ENCODE measurements around the gene QSOX2. TPM values are rescaled to one million over a fixed set of nuclear protein-coding genes. Genes with fewer than 3 reads are reported as not detected.

QSOX2 gene
- total and polyA plus RNA-seq, 2 experiments from 2014 or later, result 9.2 to 29.2 TPM

DNA sequence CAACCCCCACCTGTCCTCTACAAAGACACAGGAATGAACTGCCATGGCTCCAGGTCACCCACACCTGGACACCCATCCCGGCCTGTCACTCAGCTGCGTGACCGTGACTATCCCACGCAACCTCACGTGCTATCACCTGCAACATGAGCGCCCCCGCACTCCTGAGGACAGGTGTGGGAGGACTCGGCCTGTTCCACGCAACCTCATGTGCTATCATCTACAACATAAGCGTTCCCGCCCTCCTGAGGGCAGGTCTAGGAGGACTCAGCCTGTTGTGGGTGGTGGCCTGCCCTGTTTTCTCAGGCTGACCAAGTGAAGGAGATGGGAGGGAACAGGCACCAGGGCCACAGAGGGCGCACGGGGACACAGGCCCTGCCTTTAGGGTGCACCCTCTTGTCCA lies 4.1 kb downstream of the QSOX2 start:
- Mint-ChIP-seq H3K27ac (no peak overlapping the region), H3K4me3 (no peak overlapping the region), H3K27me3 (ENCODE audit: insufficient read depth, low read depth, poor library complexity) (peaks cover 13% of the 10 kb centered on the region), H3K9me3 (no peaks in the 10 kb centered on the region), H3K36me3 (ENCODE audit: low read depth) (no peaks in the 10 kb centered on the region), H3K4me1 (peaks cover 28% of the 10 kb centered on the region)
- no peak for TF ChIP-seq EZH2phosphoT487 (IDR thresholded peaks at IDR 0.05; ENCODE audit: unreplicated experiment)
- TF ChIP-seq, protein P1, sequence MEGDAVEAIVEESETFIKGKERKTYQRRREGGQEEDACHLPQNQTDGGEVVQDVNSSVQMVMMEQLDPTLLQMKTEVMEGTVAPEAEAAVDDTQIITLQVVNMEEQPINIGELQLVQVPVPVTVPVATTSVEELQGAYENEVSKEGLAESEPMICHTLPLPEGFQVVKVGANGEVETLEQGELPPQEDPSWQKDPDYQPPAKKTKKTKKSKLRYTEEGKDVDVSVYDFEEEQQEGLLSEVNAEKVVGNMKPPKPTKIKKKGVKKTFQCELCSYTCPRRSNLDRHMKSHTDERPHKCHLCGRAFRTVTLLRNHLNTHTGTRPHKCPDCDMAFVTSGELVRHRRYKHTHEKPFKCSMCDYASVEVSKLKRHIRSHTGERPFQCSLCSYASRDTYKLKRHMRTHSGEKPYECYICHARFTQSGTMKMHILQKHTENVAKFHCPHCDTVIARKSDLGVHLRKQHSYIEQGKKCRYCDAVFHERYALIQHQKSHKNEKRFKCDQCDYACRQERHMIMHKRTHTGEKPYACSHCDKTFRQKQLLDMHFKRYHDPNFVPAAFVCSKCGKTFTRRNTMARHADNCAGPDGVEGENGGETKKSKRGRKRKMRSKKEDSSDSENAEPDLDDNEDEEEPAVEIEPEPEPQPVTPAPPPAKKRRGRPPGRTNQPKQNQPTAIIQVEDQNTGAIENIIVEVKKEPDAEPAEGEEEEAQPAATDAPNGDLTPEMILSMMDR (conservative IDR thresholded peaks at IDR 0.05; ENCODE audit: low read depth in 2 of 2), result no peak
- TF ChIP-seq, protein P2, sequence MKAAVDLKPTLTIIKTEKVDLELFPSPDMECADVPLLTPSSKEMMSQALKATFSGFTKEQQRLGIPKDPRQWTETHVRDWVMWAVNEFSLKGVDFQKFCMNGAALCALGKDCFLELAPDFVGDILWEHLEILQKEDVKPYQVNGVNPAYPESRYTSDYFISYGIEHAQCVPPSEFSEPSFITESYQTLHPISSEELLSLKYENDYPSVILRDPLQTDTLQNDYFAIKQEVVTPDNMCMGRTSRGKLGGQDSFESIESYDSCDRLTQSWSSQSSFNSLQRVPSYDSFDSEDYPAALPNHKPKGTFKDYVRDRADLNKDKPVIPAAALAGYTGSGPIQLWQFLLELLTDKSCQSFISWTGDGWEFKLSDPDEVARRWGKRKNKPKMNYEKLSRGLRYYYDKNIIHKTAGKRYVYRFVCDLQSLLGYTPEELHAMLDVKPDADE (IDR thresholded peaks at IDR 0.05), result no peak
- TF ChIP-seq ZNF114 (CRISPR knock-in tag; IDR thresholded peaks at IDR 0.05), result no peak
- no peak for TF ChIP-seq POLR2AphosphoS5 (IDR thresholded peaks at IDR 0.05; ENCODE audit: low read depth)
- no peak for TF ChIP-seq CREB1 (CRISPR knock-in tag; IDR thresholded peaks at IDR 0.05; ENCODE audit: low read depth)
- TF ChIP-seq JUNB (IDR thresholded peaks at IDR 0.05; ENCODE audit: unreplicated experiment), result no peak
- no peak for TF ChIP-seq ZNF331 (CRISPR knock-in tag; IDR thresholded peaks at IDR 0.05; ENCODE audit: low read depth)
- TF ChIP-seq, protein P3, sequence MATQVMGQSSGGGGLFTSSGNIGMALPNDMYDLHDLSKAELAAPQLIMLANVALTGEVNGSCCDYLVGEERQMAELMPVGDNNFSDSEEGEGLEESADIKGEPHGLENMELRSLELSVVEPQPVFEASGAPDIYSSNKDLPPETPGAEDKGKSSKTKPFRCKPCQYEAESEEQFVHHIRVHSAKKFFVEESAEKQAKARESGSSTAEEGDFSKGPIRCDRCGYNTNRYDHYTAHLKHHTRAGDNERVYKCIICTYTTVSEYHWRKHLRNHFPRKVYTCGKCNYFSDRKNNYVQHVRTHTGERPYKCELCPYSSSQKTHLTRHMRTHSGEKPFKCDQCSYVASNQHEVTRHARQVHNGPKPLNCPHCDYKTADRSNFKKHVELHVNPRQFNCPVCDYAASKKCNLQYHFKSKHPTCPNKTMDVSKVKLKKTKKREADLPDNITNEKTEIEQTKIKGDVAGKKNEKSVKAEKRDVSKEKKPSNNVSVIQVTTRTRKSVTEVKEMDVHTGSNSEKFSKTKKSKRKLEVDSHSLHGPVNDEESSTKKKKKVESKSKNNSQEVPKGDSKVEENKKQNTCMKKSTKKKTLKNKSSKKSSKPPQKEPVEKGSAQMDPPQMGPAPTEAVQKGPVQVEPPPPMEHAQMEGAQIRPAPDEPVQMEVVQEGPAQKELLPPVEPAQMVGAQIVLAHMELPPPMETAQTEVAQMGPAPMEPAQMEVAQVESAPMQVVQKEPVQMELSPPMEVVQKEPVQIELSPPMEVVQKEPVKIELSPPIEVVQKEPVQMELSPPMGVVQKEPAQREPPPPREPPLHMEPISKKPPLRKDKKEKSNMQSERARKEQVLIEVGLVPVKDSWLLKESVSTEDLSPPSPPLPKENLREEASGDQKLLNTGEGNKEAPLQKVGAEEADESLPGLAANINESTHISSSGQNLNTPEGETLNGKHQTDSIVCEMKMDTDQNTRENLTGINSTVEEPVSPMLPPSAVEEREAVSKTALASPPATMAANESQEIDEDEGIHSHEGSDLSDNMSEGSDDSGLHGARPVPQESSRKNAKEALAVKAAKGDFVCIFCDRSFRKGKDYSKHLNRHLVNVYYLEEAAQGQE (IDR thresholded peaks at IDR 0.05; ENCODE audit: unreplicated experiment), result no peak
- no peak for TF ChIP-seq NANOG (IDR thresholded peaks at IDR 0.05; ENCODE audit: borderline replicate concordance)
- no peak for TF ChIP-seq STAT1 (IDR thresholded peaks at IDR 0.05; ENCODE audit: unreplicated experiment)
- TF ChIP-seq EZH2 (IDR thresholded peaks at IDR 0.05; ENCODE audit: low read depth, unreplicated experiment), result no peak
- TF ChIP-seq, protein P4, sequence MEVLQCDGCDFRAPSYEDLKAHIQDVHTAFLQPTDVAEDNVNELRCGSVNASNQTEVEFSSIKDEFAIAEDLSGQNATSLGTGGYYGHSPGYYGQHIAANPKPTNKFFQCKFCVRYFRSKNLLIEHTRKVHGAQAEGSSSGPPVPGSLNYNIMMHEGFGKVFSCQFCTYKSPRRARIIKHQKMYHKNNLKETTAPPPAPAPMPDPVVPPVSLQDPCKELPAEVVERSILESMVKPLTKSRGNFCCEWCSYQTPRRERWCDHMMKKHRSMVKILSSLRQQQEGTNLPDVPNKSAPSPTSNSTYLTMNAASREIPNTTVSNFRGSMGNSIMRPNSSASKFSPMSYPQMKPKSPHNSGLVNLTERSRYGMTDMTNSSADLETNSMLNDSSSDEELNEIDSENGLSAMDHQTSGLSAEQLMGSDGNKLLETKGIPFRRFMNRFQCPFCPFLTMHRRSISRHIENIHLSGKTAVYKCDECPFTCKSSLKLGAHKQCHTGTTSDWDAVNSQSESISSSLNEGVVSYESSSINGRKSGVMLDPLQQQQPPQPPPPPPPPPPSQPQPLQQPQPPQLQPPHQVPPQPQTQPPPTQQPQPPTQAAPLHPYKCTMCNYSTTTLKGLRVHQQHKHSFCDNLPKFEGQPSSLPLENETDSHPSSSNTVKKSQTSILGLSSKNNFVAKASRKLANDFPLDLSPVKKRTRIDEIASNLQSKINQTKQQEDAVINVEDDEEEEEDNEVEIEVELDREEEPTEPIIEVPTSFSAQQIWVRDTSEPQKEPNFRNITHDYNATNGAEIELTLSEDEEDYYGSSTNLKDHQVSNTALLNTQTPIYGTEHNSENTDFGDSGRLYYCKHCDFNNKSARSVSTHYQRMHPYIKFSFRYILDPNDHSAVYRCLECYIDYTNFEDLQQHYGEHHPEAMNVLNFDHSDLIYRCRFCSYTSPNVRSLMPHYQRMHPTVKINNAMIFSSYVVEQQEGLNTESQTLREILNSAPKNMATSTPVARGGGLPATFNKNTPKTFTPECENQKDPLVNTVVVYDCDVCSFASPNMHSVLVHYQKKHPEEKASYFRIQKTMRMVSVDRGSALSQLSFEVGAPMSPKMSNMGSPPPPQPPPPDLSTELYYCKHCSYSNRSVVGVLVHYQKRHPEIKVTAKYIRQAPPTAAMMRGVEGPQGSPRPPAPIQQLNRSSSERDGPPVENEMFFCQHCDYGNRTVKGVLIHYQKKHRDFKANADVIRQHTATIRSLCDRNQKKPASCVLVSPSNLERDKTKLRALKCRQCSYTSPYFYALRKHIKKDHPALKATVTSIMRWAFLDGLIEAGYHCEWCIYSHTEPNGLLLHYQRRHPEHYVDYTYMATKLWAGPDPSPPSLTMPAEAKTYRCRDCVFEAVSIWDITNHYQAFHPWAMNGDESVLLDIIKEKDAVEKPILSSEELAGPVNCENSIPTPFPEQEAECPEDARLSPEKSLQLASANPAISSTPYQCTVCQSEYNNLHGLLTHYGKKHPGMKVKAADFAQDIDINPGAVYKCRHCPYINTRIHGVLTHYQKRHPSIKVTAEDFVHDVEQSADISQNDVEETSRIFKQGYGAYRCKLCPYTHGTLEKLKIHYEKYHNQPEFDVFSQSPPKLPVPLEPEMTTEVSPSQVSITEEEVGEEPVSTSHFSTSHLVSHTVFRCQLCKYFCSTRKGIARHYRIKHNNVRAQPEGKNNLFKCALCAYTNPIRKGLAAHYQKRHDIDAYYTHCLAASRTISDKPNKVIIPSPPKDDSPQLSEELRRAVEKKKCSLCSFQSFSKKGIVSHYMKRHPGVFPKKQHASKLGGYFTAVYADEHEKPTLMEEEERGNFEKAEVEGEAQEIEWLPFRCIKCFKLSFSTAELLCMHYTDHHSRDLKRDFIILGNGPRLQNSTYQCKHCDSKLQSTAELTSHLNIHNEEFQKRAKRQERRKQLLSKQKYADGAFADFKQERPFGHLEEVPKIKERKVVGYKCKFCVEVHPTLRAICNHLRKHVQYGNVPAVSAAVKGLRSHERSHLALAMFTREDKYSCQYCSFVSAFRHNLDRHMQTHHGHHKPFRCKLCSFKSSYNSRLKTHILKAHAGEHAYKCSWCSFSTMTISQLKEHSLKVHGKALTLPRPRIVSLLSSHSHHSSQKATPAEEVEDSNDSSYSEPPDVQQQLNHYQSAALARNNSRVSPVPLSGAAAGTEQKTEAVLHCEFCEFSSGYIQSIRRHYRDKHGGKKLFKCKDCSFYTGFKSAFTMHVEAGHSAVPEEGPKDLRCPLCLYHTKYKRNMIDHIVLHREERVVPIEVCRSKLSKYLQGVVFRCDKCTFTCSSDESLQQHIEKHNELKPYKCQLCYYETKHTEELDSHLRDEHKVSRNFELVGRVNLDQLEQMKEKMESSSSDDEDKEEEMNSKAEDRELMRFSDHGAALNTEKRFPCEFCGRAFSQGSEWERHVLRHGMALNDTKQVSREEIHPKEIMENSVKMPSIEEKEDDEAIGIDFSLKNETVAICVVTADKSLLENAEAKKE (CRISPR knock-in tag; IDR thresholded peaks at IDR 0.05), result no peak
- Histone ChIP-seq H3K9me2 (ENCODE audit: insufficient read depth) (no peaks in the 10 kb centered on the region), H3K27me3 (ENCODE audit: insufficient read depth) (0 out of 2 replicates have a peak, but pooled peaks cover 6% of the 10 kb centered on the region), H3K4me1 (ENCODE audit: insufficient read depth) (peaks cover 21% of the 10 kb centered on the region), H2AFZ (no peak overlapping the region), H3K27ac (ENCODE audit: low read depth) (no peak overlapping the region), H3K36me3 (ENCODE audit: insufficient read depth) (no peaks in the 10 kb centered on the region), H3K4me3 (no peak overlapping the region), H3F3A (replicated peaks; ENCODE audit: low read depth) (0 out of 2 replicates have a peak, but pooled peaks cover 5% of the 10 kb centered on the region), H4K20me1 (replicated peaks; ENCODE audit: insufficient read depth) (peaks cover 50% of the 10 kb centered on the region), H3K79me2 (replicated peaks; ENCODE audit: insufficient read depth) (peaks cover 76% of the 10 kb centered on the region), H3K4me2 (no peak overlapping the region)
- DNase-seq (ENCODE audit: low spot score) (no peak), ATAC-seq (no peak)
